K562 (cell line): ENCODE measurements around the gene PYGO2. TPM values are rescaled to one million over a fixed set of nuclear protein-coding genes. Genes with fewer than 3 reads are reported as not detected.

Source experiments
- ATAC-seq: fragments of 200-7000 bp; cut with Tn5 transposase; 3 replicates; pipeline ENCODE4 v1.9.1; 2020; ENCODE audit warnings: moderate library complexity
- BruUV-seq: library from RNA; stranded (reverse); fragments of 400-500 nt; replicated peaks from 2 replicates; lab custom pipeline; 2021; lab: Mats Ljungman, UMichigan
- CTCF ChIA-PET: fragments of 300-600 bp; formaldehyde crosslinking; extraction: SDS; loops from one replicate; lab custom pipeline; 2021; ENCODE audit warnings: low intra/inter-chr PET ratio; lab: Yijun Ruan, JAX
- POLR2A ChIA-PET: fragments of 300-600, 350-650 bp; sonication (Branson Sonifier 250); formaldehyde crosslinking; extraction: SDS; loops from one replicate; lab custom pipeline; 2021; ENCODE audit warnings: antibody characterized with exemption, inconsistent platforms; lab: Yijun Ruan, JAX
- DNase-seq, 4 experiments: peaks; one replicate each; pipeline versions ENCODE4 v3.0.0 to v3.0.0-alpha.2; 2011 to 2018; ENCODE audit warnings: low spot score in 3 of 4, mixed read lengths in 3 of 4; ENCODE audit errors: extremely low read depth in 1 of 4
- FAIRE-seq: peaks from 2 replicates; lab custom pipeline; 2011; peaks lifted over from hg19 to GRCh38; lab: Jason Lieb, UNC
- H2AFZ ChIP-seq: 2 replicates; pipeline ENCODE4 v1.6.0; 2011; ENCODE audit warnings: low read depth, low read length, control low read depth, inconsistent platforms
- H3K27ac ChIP-seq: fragments of 200-600 bp; 3 replicates; pipeline ENCODE4 v1.8.0; 2011; ENCODE audit warnings: low read depth, mild to moderate bottlenecking, control low read depth, inconsistent platforms, low read length, moderate library complexity, mixed read lengths; ENCODE audit errors: extremely low read depth
- H3K27me3 ChIP-seq, 2 experiments: fragments of 300-600 bp in 1 of 2; 2 replicates in 1 of 2; 3 replicates in 1 of 2; pipeline versions ENCODE4 v1.6.0 to v1.8.0; 2011; ENCODE audit warnings: inconsistent platforms in 2 of 2, low read length in 2 of 2, mild to moderate bottlenecking in 1 of 2, mixed read lengths in 1 of 2, moderate library complexity in 1 of 2; ENCODE audit not compliant: control insufficient read depth in 2 of 2, insufficient read depth in 2 of 2
- H3K36me3 ChIP-seq: fragments of 300-600 bp; 3 replicates; pipeline ENCODE4 v1.8.0; 2011; ENCODE audit warnings: mild to moderate bottlenecking, low read length, inconsistent platforms; ENCODE audit not compliant: control insufficient read depth, insufficient read depth
- H3K4me1 ChIP-seq, 2 experiments: fragments of 200-600 bp in 1 of 2; replicated peaks in 1 of 2; 2 replicates in 1 of 2; 3 replicates in 1 of 2; pipeline versions ENCODE4 v1.5.1 to v1.8.0; 2011; ENCODE audit warnings: inconsistent platforms in 2 of 2, low read length in 2 of 2, mild to moderate bottlenecking in 1 of 2, mixed read lengths in 1 of 2, moderate library complexity in 1 of 2; ENCODE audit not compliant: control insufficient read depth in 2 of 2, insufficient read depth in 2 of 2
- H3K4me2 ChIP-seq: 2 replicates; pipeline ENCODE4 v1.6.1; 2011; ENCODE audit warnings: low read length, control low read depth, inconsistent platforms, mixed read lengths; ENCODE audit not compliant: insufficient read depth
- H3K4me3 ChIP-seq: fragments of 200-600 bp; sonication (generic), shearing (Covaris generic); 2 replicates; pipeline ENCODE4 v1.5.1; 2016; ENCODE audit warnings: control low read depth, inconsistent platforms
- H3K79me2 ChIP-seq: fragments of 200-600 bp; 3 replicates; pipeline ENCODE4 v1.8.0; 2011; ENCODE audit warnings: low read length, inconsistent platforms; ENCODE audit not compliant: control insufficient read depth, insufficient read depth
- H3K9ac ChIP-seq, 2 experiments: 2 replicates each; pipeline versions ENCODE4 v1.6.0 to v1.6.1; 2011; ENCODE audit warnings: low read depth in 2 of 2, low read length in 2 of 2, control low read depth in 1 of 2, inconsistent platforms in 1 of 2, mild to moderate bottlenecking in 1 of 2, mixed read lengths in 1 of 2; ENCODE audit not compliant: insufficient read depth in 1 of 2
- H3K9me1 ChIP-seq: one replicate; pipeline ENCODE4 v1.6.0; 2011; ENCODE audit warnings: inconsistent platforms, mild to moderate bottlenecking, low read length, moderate library complexity; ENCODE audit not compliant: control insufficient read depth, insufficient read depth
- H3K9me3 ChIP-seq: replicated peaks from 2 replicates; pipeline ENCODE4 v1.5.1; 2011; ENCODE audit warnings: low read depth, low read length, inconsistent platforms; ENCODE audit not compliant: control insufficient read depth, insufficient read depth
- H4K20me1 ChIP-seq: replicated peaks from 2 replicates; pipeline ENCODE4 v1.6.1; 2011; ENCODE audit warnings: low read length, inconsistent platforms, mixed read lengths; ENCODE audit not compliant: control insufficient read depth, insufficient read depth
- ATF7 ChIP-seq: fragments of 450-650 bp; IDR thresholded peaks from 2 replicates; pipeline ENCODE4 v1.7.1; 2014; ENCODE audit warnings: mild to moderate bottlenecking, moderate library complexity
- BCOR ChIP-seq: fragments of 450-650 bp; IDR thresholded peaks from 2 replicates; pipeline ENCODE4 v1.6.1; 2016
- BMI1 ChIP-seq: fragments of 150-350 bp; IDR thresholded peaks from 2 replicates; pipeline ENCODE4 v1.6.1; 2014; ENCODE audit warnings: low read length
- BRF1 ChIP-seq: IDR thresholded peaks from 3 replicates; pipeline ENCODE4 v1.6.1; 2011; ENCODE audit warnings: borderline replicate concordance, mild to moderate bottlenecking; ENCODE audit not compliant: insufficient read length; ENCODE audit errors: extremely low read depth
- FOXJ2 ChIP-seq: fragments of 200-800 bp; sonication (Bioruptor generic); IDR thresholded peaks from 2 replicates; pipeline ENCODE4 v1.6.1; 2016; ENCODE audit warnings: missing genetic modification characterization, missing compliant biosample characterization
- NUFIP1 ChIP-seq: fragments of 450-650 bp; IDR thresholded peaks from 2 replicates; pipeline ENCODE4 v1.6.1; 2018; ENCODE audit not compliant: partially characterized antibody
- PHTF2 ChIP-seq: fragments of 250-450 bp; sonication (Bioruptor Pico); IDR thresholded peaks from 2 replicates; pipeline ENCODE4 v1.5.0; 2021; ENCODE audit warnings: mild to moderate bottlenecking
- POLR2A ChIP-seq: fragments of 450-650 bp; conservative IDR thresholded peaks from 2 replicates; pipeline ENCODE4 v1.6.1; 2016
- RFX7 ChIP-seq: fragments of 250-450 bp; sonication (Bioruptor Pico); IDR thresholded peaks from 2 replicates; pipeline ENCODE4 v1.5.1; 2021; ENCODE audit warnings: mild to moderate bottlenecking
- SMARCA4 ChIP-seq: fragments of 450-650 bp; IDR thresholded peaks from 2 replicates; pipeline ENCODE4 v1.6.1; 2016
- ZBTB33 ChIP-seq: sonication (generic); formaldehyde crosslinking; IDR thresholded peaks from 2 replicates; pipeline ENCODE4 v1.8.1; 2023; ENCODE audit warnings: mild to moderate bottlenecking, missing genetic modification reagents
- ZNF589 ChIP-seq: fragments of 200-800 bp; sonication (Bioruptor generic); IDR thresholded peaks from 2 replicates; pipeline ENCODE4 v1.6.1; 2016; ENCODE audit warnings: low read depth, missing genetic modification characterization, missing compliant biosample characterization
- WGBS: fragments of 100-300 bp; shearing (Covaris generic); methylation state at CpG from one replicate; pipeline ENCODE4 v1.1.6; 2016; ENCODE audit warnings: low coverage, mixed read lengths; ENCODE audit not compliant: insufficient coverage; ENCODE audit errors: missing lambda C conversion rate; 5-methylcytosine and 5-hydroxymethylcytosine counted together
- in situ Hi-C: fragments of 300-500 bp; cut with MboI; formaldehyde crosslinking; loops from 4 replicates; pipeline ENCODE4 v1.15.0; 2018; ENCODE audit warnings: inconsistent platforms, mixed read lengths
- intact Hi-C: fragments of 100-400 bp; cut with micrococcal nuclease; formaldehyde crosslinking; loops from 2 replicates; pipeline ENCODE4 v1.14.2; 2022
- polyA plus RNA-seq, 8 experiments: library from polyadenylated mRNA; depleted of rRNA in 4 of 8; stranded (reverse) in 5 of 8; unstranded in 3 of 8; fragments of >200 nt; fragmentation: Nextera tagmentation in 2 of 8; fragmentation: Illumina TruSeq in 1 of 8; extraction: Ambion mirVana in 2 of 8; extraction: Trizol in 1 of 8; gene quantifications; 2 replicates each; pipeline versions ENCODE4 v1.2.1 to v1.2.3, GENCODE V29; 2011 to 2014; ENCODE audit warnings: inconsistent platforms in 1 of 8, missing spikeins in 1 of 8
- total RNA-seq, 7 experiments: library from RNA; depleted of rRNA in 6 of 7; stranded (reverse); fragments of >200 nt in 6 of 7; fragmentation: Illumina TruSeq in 2 of 7; extraction: Trizol in 2 of 7; gene quantifications; 2 replicates each; pipeline versions ENCODE4 v1.2.1 to v1.2.3, GENCODE V29; 2011 to 2021; ENCODE audit warnings: low replicate concordance in 1 of 7
- TF ChIP-seq, protein P1 (sequence below): sonication (generic); formaldehyde crosslinking; IDR thresholded peaks from 2 replicates; pipeline ENCODE4 v1.8.0; 2022; ENCODE audit warnings: missing genetic modification reagents, mild to moderate bottlenecking, moderate library complexity, borderline replicate concordance
- TF ChIP-seq, protein P2 (sequence below): sonication (generic); formaldehyde crosslinking; IDR thresholded peaks from 2 replicates; pipeline ENCODE4 v1.9.0; 2022; ENCODE audit warnings: mild to moderate bottlenecking, missing genetic modification reagents

Gene PYGO2
- total and polyA plus RNA-seq, 9 of the 15 experiments (the other 6 are each of a cell fraction or from before 2014, with no cell fraction given), result 8.3 to 36.2 (median 18.2) TPM

DNA sequence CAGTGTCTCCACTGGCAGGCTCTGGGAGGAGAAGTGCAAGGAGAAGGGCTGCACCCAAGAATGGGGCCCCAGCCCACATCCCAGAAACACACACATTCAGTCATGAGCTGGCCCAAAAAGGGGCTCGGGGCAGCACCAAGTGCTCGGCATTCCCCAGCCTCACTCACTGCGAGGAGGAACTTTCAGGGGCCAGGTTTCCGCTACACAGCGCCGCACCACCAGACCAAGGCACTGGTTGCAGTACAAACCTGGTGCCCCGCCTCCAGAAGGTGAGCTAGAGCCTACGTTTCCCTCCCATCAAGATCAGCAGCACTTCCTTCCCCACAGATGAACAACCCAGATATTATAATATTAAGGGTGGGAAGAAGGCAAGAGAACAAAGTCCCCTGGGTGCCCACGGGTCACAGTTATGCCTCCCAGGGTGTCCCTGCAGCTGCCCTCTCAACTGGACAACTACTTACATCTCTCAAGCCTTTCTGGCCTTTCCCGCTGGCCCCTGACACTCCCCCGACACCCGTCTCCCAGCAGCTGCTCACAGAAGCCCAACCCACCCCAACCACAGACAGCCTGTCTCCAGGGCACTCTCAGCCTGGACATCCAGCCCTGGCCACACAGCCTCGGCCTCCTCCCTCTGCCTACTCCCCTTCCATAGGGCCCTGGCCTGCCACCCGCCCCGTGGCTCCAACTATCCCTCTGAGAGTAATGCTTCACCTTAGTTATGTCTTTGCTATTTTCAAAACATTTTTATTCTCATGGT is 9.5 kb downstream of the PYGO2 start:
- Histone ChIP-seq H3K79me2 (no peaks in the 10 kb centered on the region), H3K9me1 (no peaks in the 10 kb centered on the region), H3K9ac (0 out of 4 replicates have a peak overlapping the region, but pooled peaks of 1 of the 2 experiments have one; percentile 10), H3K4me3 (no peak overlapping the region), H2AFZ (no peak overlapping the region), H3K27me3 (no peaks in the 10 kb centered on the region), H3K4me2 (no peak overlapping the region), H3K9me3 (no peaks in the 10 kb centered on the region), H3K36me3 (no peaks in the 10 kb centered on the region; the same call in 2 of the 3 replicates), H3K27ac (no peak overlapping the region), H3K4me1 (peaks cover 28 to 40% of the 10 kb centered on the region in 2 experiments), H4K20me1 (no peaks in the 10 kb centered on the region)
- intact Hi-C loops (no loop called here), in situ Hi-C loops (no loop called here)
- WGBS, result 45% methylated on average over 15 of the region's 15 CpGs
- FAIRE-seq (no peak), ATAC-seq (peak; percentile 11; the same call in 2 of the 3 replicates), DNase-seq (no peak)
- CTCF ChIA-PET, result no interaction called here
- POLR2A ChIA-PET, result interaction anchor here (0.6 to 1.8 kb wide), 9 partner anchors 8 to 283 kb away, joined by 3 to 7 read pairs (median 3); partner anchors contain the start of genes PYGO2 and SHC1
- TF ChIP-seq RFX7 (no peak), SMARCA4 (no peak), FOXJ2 (tag) (no peak), POLR2A (no peak), BRF1 (no peak), BCOR (no peak), PHTF2 (no peak), NUFIP1 (no peak), ZBTB33 (CRISPR knock-in tag) (peak; percentile 40; the same call in 1 of the 2 replicates), ATF7 (no peak), BMI1 (no peak), ZNF589 (CRISPR knock-in tag) (no peak)
- TF ChIP-seq, protein P1, sequence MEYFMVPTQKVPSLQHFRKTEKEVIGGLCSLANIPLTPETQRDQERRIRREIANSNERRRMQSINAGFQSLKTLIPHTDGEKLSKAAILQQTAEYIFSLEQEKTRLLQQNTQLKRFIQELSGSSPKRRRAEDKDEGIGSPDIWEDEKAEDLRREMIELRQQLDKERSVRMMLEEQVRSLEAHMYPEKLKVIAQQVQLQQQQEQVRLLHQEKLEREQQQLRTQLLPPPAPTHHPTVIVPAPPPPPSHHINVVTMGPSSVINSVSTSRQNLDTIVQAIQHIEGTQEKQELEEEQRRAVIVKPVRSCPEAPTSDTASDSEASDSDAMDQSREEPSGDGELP, result peak; percentile 44; the same call in 1 of the 2 replicates
- TF ChIP-seq, protein P2, sequence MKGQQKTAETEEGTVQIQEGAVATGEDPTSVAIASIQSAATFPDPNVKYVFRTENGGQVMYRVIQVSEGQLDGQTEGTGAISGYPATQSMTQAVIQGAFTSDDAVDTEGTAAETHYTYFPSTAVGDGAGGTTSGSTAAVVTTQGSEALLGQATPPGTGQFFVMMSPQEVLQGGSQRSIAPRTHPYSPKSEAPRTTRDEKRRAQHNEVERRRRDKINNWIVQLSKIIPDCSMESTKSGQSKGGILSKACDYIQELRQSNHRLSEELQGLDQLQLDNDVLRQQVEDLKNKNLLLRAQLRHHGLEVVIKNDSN, result no peak
- BruUV-seq, result no TSS peak
